Daoy (cell line): ENCODE data around the gene SALL4. TPM values are rescaled to one million over a fixed set of nuclear protein-coding genes. Genes with fewer than 3 reads are reported as not detected.
"Not testable (repeated sequence)": the region's sequence is repeated elsewhere in the genome, so short reads cannot be mapped to it uniquely, and the experiment has no call there.

Experiments used
- DNase-seq: peaks from one replicate; pipeline ENCODE4 v3.0.0-alpha.2; 2015; ENCODE audit warnings: low read depth
- total RNA-seq: library from RNA; depleted of rRNA; stranded (reverse); fragments of >200 nt; shearing (Covaris generic); gene quantifications from 2 replicates; pipeline ENCODE4 v1.2.3, GENCODE V29; 2014; rRNA removed

SALL4 gene
- total RNA-seq = 0.83 and 0.86 TPM in 2 replicates

GRCh38 chr20:51802170-51802751 lies at the start of gene SALL4:
TSS of gene SALL4 (minus strand) at chr20:51802521. CDS start at chr20:51802408, 113 bp downstream.
- DNase-seq = no peak

GRCh38 chr20:51848346-51848745 lies 46.0 kb upstream of the SALL4 start:
- no peak for DNase-seq

GRCh38 chr20:51840865-51841264 lies 38.5 kb upstream of the SALL4 start:
- DNase-seq = no peak

- no peak for DNase-seq
Measured at GRCh38 chr20:51837876-51838420, 35.6 kb upstream of the SALL4 start.

- no peak for DNase-seq
Measured at GRCh38 chr20:51837436-51837835, 35.1 kb upstream of the SALL4 start.

- DNase-seq = no peak
Measured at GRCh38 chr20:51833326-51833725, 31.0 kb upstream of the SALL4 start.

GRCh38 chr20:51832276-51832675 lies 30.0 kb upstream of the SALL4 start:
- DNase-seq = no peak

- DNase-seq = no peak
Measured at GRCh38 chr20:51831866-51832265, 29.5 kb upstream of the SALL4 start.

- DNase-seq = no peak
Measured at GRCh38 chr20:51830538-51830937, 28.2 kb upstream of the SALL4 start.

- DNase-seq = peak; percentile 12
Measured at GRCh38 chr20:51828762-51829161, 26.4 kb upstream of the SALL4 start.

GRCh38 chr20:51826372-51826771 lies 24.1 kb upstream of the SALL4 start:
- DNase-seq = no peak

- no peak for DNase-seq
Measured at GRCh38 chr20:51818479-51819008, 16.2 kb upstream of the SALL4 start.

GRCh38 chr20:51816856-51817255 lies 14.5 kb upstream of the SALL4 start:
- DNase-seq = not testable (repeated sequence)

GRCh38 chr20:51815383-51816076 lies 13.2 kb upstream of the SALL4 start:
- DNase-seq = no peak

- DNase-seq = no peak
Measured at GRCh38 chr20:51812861-51813260, 10.5 kb upstream of the SALL4 start.

GRCh38 chr20:51811514-51812128 lies 9.3 kb upstream of the SALL4 start:
- no peak for DNase-seq

GRCh38 chr20:51811042-51811355 lies 8.7 kb upstream of the SALL4 start:
- no peak for DNase-seq

GRCh38 chr20:51810155-51811041 lies 8.1 kb upstream of the SALL4 start:
- DNase-seq = no peak

- no peak for DNase-seq
Measured at GRCh38 chr20:51807720-51808250, 5.5 kb upstream of the SALL4 start.

GRCh38 chr20:51804754-51805153 lies 2.4 kb upstream of the SALL4 start:
- DNase-seq = no peak

GRCh38 chr20:51803148-51803854 lies 980 bp upstream of the SALL4 start:
- DNase-seq = no peak
